ENCODE measurements around the gene CTTNBP2. TPM values are rescaled to one million over a fixed set of nuclear protein-coding genes. Genes with fewer than 3 reads are reported as not detected.

The CTTNBP2 gene
- total RNA-seq, 1 donor from 2014 or later, result 1.8 TPM

- no peak for DNase-seq (ENCODE audit: low read depth)
- no peak overlapping the region for H3K4me3 ChIP-seq (ENCODE audit: low read depth, low read length)
- TF ChIP-seq, protein P1, sequence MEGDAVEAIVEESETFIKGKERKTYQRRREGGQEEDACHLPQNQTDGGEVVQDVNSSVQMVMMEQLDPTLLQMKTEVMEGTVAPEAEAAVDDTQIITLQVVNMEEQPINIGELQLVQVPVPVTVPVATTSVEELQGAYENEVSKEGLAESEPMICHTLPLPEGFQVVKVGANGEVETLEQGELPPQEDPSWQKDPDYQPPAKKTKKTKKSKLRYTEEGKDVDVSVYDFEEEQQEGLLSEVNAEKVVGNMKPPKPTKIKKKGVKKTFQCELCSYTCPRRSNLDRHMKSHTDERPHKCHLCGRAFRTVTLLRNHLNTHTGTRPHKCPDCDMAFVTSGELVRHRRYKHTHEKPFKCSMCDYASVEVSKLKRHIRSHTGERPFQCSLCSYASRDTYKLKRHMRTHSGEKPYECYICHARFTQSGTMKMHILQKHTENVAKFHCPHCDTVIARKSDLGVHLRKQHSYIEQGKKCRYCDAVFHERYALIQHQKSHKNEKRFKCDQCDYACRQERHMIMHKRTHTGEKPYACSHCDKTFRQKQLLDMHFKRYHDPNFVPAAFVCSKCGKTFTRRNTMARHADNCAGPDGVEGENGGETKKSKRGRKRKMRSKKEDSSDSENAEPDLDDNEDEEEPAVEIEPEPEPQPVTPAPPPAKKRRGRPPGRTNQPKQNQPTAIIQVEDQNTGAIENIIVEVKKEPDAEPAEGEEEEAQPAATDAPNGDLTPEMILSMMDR (conservative IDR thresholded peaks at IDR 0.05; ENCODE audit: low read depth, low read length), result no peak
Measured at GRCh38 chr7:117793521-117793920, 79.7 kb downstream of the CTTNBP2 start.

- no peak overlapping the region for H3K4me3 ChIP-seq (ENCODE audit: low read depth, low read length)
- DNase-seq (ENCODE audit: low read depth), result no peak
- TF ChIP-seq, protein P1 (conservative IDR thresholded peaks at IDR 0.05; ENCODE audit: low read depth, low read length), result no peak
Measured at GRCh38 chr7:117791877-117792780, 81.1 kb downstream of the CTTNBP2 start.

- TF ChIP-seq, protein P1 (conservative IDR thresholded peaks at IDR 0.05; ENCODE audit: low read depth, low read length), result no peak
- no peak for DNase-seq (ENCODE audit: low read depth)
Measured at GRCh38 chr7:117790731-117791130, 82.5 kb downstream of the CTTNBP2 start.

DNA sequence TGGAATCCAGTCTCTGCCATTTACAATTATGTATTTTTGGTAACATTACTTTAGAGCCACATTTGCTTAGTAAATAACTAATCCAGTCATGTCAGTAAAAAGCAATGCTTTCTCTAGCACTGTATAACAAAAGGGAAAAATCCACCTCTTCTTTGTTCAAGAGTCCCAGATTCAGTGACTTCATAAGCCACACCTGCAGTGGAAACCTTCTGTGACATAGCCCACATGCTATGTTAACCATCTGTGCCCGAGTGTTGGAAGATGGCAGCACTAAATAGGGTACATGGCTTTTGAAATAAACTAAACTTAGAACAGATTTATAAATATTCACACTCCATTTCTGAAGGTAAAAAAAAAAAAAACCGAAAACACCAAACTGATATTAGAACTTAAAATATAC, 83.0 kb downstream of the CTTNBP2 start:
- H3K4me3 ChIP-seq (ENCODE audit: low read depth, low read length), result no peak overlapping the region
- no peak for DNase-seq (ENCODE audit: low read depth)
- TF ChIP-seq, protein P1 (conservative IDR thresholded peaks at IDR 0.05; ENCODE audit: low read depth, low read length), result no peak

More at GRCh38 chr7:117790731-117791130, 82.5 kb downstream of the CTTNBP2 start:
- no peak overlapping the region for H3K4me3 ChIP-seq (ENCODE audit: low read depth, low read length)

DNA sequence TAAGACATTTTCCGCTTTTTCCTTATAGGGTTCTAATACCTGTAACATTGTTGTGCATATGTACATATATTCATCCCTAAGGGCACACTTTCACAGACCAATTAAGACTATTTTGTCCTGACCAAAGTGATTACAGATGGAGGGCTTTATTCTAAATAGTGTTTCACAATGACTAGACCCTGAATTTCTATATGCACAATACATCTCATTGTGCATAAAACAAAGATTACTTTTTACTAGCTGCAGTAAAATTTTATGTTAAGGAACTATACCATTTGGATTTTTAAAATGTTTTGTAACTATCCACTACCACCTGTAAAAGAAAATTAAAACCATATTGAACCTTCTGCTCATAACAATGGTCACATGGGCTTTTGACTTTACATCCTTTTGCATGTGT, 87.8 kb downstream of the CTTNBP2 start:
- H3K4me3 ChIP-seq (ENCODE audit: low read depth, low read length), result no peak overlapping the region
- TF ChIP-seq, protein P1 (conservative IDR thresholded peaks at IDR 0.05; ENCODE audit: low read depth, low read length), result no peak
- no peak for DNase-seq (ENCODE audit: low read depth)

- TF ChIP-seq, protein P1 (conservative IDR thresholded peaks at IDR 0.05; ENCODE audit: low read depth, low read length), result no peak
- H3K4me3 ChIP-seq (ENCODE audit: low read depth, low read length), result no peak overlapping the region
- no peak for DNase-seq (ENCODE audit: low read depth)
Measured at GRCh38 chr7:117784315-117784714, 88.9 kb downstream of the CTTNBP2 start.

DNA sequence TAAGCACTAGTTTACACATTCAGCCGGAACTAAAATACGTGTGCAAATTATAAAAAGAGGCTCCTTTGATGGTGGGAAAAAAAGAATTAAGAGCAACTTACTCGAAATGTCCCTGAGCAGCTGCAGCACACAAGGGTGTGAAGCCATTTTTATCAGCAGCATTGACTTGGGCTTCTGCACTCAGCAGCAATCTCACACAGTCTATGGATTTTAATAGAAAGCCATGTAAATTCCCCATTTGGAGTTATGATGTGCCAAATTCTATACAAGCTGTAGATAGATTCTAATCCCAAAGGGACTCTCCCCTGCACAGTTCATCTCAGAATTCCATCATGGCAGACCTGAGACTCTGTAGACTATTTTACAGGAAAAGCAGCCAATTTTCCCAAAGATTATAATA, 90.5 kb downstream of the CTTNBP2 start:
- DNase-seq (ENCODE audit: low read depth), result no peak
- H3K4me3 ChIP-seq (ENCODE audit: low read depth, low read length), result no peak overlapping the region
- TF ChIP-seq, protein P1 (conservative IDR thresholded peaks at IDR 0.05; ENCODE audit: low read depth, low read length), result no peak
